CD4-positive, alpha-beta T cell treated with Interleukin-1 beta for 1 hour (primary cell): ENCODE measurements around the gene MXD4.
"Not testable (repeated sequence)": the region's sequence is repeated elsewhere in the genome, so short reads cannot be mapped to it uniquely, and the experiment has no call there.

ENCODE experiments used
- DNase-seq, 2 donors: peaks; one replicate each; pipeline ENCODE4 v3.0.0-alpha.2; 2020 to 2022

MXD4 gene

DNA sequence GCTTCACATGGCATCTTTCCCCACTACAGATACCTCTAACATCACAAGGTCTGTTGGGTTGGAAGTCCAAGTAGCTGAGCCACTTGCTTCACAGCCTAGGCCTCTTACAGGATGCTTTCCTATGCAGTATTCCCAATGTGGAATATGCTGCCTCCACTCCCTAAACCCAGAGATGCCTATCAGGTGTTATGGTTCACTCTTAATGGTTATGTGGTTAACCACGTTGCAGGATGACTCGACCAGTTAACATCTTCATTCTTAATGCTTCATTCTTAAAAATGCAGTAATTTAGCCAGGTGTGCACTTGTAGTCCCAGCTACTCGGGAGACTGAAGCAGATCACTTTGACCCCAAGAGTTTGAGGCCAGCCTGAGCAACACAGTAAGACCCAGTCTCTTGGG lies 44.2 kb downstream of the MXD4 start:
- no peak for DNase-seq

DNA sequence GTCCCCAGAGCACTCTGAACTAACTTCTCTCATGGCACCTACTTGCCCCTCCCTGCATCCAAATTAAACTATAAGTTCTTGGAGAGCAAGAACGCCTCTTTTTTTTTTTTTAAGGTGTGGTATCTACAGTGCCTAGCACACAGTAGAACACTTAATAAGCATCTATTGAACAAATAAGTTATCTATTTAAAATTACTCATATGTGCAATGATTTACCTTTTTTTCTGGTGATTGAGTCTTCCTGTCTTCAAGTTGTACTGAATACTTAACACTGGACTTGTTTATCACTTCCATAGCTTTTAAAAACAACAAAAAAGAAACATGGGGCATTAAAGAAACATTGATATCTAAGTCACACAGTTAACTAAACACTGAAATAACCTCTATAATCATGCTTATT lies 49.1 kb downstream of the MXD4 start:
- no peak for DNase-seq

DNA sequence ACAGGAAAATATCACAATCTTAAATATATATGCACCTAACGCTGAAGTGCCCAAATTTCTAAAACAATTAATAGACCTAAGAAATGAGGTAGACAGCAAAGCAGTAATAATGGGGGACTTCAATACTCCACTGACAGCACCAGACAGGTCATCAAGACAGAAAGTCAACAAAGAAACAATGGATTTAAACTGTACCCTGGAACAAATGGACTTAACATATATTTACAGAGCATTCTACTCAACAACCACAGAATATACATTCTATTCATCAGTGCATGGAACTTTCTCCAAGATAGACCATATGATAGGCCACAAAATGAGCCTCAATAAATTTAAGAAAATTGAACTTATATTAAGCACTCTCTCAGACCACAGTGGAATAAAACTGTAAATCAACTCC lies 59.1 kb downstream of the MXD4 start:
- DNase-seq = not testable (repeated sequence)
